MCF 10A (cell line): ENCODE results near the gene LPP. TPM values are rescaled to one million over a fixed set of nuclear protein-coding genes. Genes with fewer than 3 reads are reported as not detected.

ENCODE experiments used
- BruUV-seq: library from RNA; stranded (reverse); fragments of 400-500 nt; replicated peaks from 2 replicates; lab custom pipeline; 2021; lab: Mats Ljungman, UMichigan
- CTCF ChIA-PET: fragments of 300-600 bp; sonication (Branson Sonifier 250); formaldehyde crosslinking; extraction: SDS; loops from one replicate; lab custom pipeline; 2021; ENCODE audit warnings: antibody characterized with exemption, inconsistent platforms; lab: Yijun Ruan, JAX
- POLR2A ChIA-PET: fragments of 300-600, 350-650 bp; sonication (Branson Sonifier 250); formaldehyde crosslinking; extraction: SDS; loops from one replicate; lab custom pipeline; 2020; ENCODE audit warnings: antibody characterized with exemption, inconsistent platforms; lab: Yijun Ruan, JAX
- DNase-seq: peaks from one replicate; pipeline ENCODE4 v3.0.0-alpha.2; 2018; ENCODE audit not compliant: unreplicated experiment
- H3K27ac Mint-ChIP-seq: one replicate; pipeline ENCODE4 v1.8.0; 2022; ENCODE audit warnings: mild to moderate bottlenecking, low read depth, mixed read lengths; ENCODE audit not compliant: unreplicated experiment
- H3K27me3 Mint-ChIP-seq: one replicate; pipeline ENCODE4 v1.8.0; 2022; ENCODE audit warnings: mixed read lengths; ENCODE audit not compliant: insufficient read depth, unreplicated experiment
- H3K36me3 Mint-ChIP-seq: one replicate; pipeline ENCODE4 v1.8.0; 2022; ENCODE audit warnings: mild to moderate bottlenecking, moderate library complexity, mixed read lengths; ENCODE audit not compliant: insufficient read depth, unreplicated experiment
- H3K4me1 Mint-ChIP-seq: one replicate; pipeline ENCODE4 v1.8.0; 2022; ENCODE audit warnings: mixed read lengths; ENCODE audit not compliant: insufficient read depth, unreplicated experiment
- H3K4me3 Mint-ChIP-seq: one replicate; pipeline ENCODE4 v1.8.0; 2022; ENCODE audit warnings: mild to moderate bottlenecking, moderate library complexity, mixed read lengths; ENCODE audit not compliant: unreplicated experiment
- H3K9me3 Mint-ChIP-seq: one replicate; pipeline ENCODE4 v1.8.0; 2022; ENCODE audit warnings: mixed read lengths; ENCODE audit not compliant: unreplicated experiment
- intact Hi-C: fragments of 100-400 bp; cut with micrococcal nuclease; formaldehyde crosslinking; loops from 2 replicates; pipeline ENCODE4 v1.14.1; 2022
- total RNA-seq: library from RNA; stranded (reverse); gene quantifications from 2 replicates; pipeline ENCODE4 v1.2.3, GENCODE V29; 2022
- TF ChIP-seq, protein P1 (sequence below): fragments of 200-600 bp; IDR thresholded peaks from one replicate; pipeline ENCODE4 v1.8.0; 2022; ENCODE audit warnings: antibody characterized with exemption, mild to moderate bottlenecking; ENCODE audit not compliant: unreplicated experiment

Gene LPP
- total RNA-seq, 1 experiment from 2014 or later: 117 TPM

DNA sequence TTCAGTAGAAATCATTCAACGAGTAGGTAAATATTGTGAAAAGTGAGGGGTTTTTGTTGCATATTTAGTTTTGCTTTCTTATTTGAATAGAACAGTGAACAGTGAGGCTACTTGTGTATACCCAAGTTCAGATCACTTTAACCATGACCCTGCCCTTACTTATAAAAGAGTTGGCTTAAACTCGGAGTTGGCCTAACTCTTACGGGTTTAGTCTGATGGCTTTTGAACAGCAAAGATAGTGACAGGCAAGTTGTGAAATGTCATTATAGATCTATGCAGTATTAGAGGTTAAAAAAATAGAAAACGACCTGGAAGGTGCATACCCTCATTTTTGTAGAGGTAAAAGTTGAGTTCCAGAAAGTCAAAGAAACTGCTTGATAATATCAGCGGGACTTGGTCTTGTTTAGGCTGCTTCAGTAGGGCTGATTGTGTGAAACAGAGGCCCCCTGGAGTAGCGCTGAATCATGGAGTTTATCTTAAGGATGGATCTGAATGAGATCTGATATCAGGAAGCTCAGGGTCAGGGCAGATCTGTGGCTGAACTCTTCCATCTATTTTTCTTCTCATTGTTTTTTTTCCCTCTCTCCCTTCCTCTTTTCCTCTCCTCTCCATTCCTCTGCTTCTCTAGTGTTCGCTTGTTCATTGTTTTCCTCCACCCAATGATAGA lies 359.8 kb downstream of the LPP start:
- Mint-ChIP-seq H3K36me3 (peaks cover 6% of the 10 kb centered on the region), H3K27me3 (no peaks in the 10 kb centered on the region), H3K27ac (no peak overlapping the region), H3K9me3 (no peaks in the 10 kb centered on the region), H3K4me3 (no peak overlapping the region), H3K4me1 (peaks cover 12% of the 10 kb centered on the region)
- BruUV-seq: no TSS peak
- CTCF ChIA-PET: interaction anchor here (0.6 to 1.7 kb wide), 3 partner anchors 12 to 770 kb away, joined by 3 to 5 read pairs (median 4); no protein-coding TSS in a partner anchor
- DNase-seq: no peak
- intact Hi-C loops: no loop called here
- POLR2A ChIA-PET: interaction anchor here (0.7 to 1.4 kb wide), 3 partner anchors 20 to 210 kb away, joined by 3 read pairs; no protein-coding TSS in a partner anchor
- TF ChIP-seq, protein P1, sequence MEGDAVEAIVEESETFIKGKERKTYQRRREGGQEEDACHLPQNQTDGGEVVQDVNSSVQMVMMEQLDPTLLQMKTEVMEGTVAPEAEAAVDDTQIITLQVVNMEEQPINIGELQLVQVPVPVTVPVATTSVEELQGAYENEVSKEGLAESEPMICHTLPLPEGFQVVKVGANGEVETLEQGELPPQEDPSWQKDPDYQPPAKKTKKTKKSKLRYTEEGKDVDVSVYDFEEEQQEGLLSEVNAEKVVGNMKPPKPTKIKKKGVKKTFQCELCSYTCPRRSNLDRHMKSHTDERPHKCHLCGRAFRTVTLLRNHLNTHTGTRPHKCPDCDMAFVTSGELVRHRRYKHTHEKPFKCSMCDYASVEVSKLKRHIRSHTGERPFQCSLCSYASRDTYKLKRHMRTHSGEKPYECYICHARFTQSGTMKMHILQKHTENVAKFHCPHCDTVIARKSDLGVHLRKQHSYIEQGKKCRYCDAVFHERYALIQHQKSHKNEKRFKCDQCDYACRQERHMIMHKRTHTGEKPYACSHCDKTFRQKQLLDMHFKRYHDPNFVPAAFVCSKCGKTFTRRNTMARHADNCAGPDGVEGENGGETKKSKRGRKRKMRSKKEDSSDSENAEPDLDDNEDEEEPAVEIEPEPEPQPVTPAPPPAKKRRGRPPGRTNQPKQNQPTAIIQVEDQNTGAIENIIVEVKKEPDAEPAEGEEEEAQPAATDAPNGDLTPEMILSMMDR: no peak

- intact Hi-C loops: no loop called here
- Mint-ChIP-seq H3K27ac (no peak overlapping the region), H3K36me3 (peaks cover 11% of the 10 kb centered on the region), H3K27me3 (no peaks in the 10 kb centered on the region), H3K4me1 (peaks cover 10% of the 10 kb centered on the region), H3K9me3 (no peaks in the 10 kb centered on the region), H3K4me3 (no peak overlapping the region)
- TF ChIP-seq, protein P1: no peak
- DNase-seq: no peak
- ChIA-PET POLR2A (no interaction called here), CTCF (interaction anchor here (0.6 kb wide), 1 partner anchor 349 kb away, joined by 3 read pairs; no protein-coding TSS in a partner anchor)
- no TSS peak for BruUV-seq
Observed at GRCh38 chr3:188516515-188516914, 362.6 kb downstream of the LPP start.

GRCh38 chr3:188518416-188518815 lies 364.5 kb downstream of the LPP start:
- H3K36me3 Mint-ChIP-seq: peaks cover 23% of the 10 kb centered on the region
- POLR2A ChIA-PET: interaction anchor here (0.7 to 1.2 kb wide), 2 partner anchors 15 to 21 kb away, joined by 3 to 4 read pairs; no protein-coding TSS in a partner anchor
- no TSS peak for BruUV-seq

More at GRCh38 chr3:188518416-188518815, 364.5 kb downstream of the LPP start:
- Mint-ChIP-seq H3K9me3 (no peaks in the 10 kb centered on the region), H3K27ac (no peak overlapping the region), H3K4me1 (peaks cover 10% of the 10 kb centered on the region), H3K27me3 (no peaks in the 10 kb centered on the region), H3K4me3 (no peak overlapping the region)
- CTCF ChIA-PET: interaction anchor here (0.6 kb wide), 1 partner anchor 370 kb away, joined by 3 read pairs; no protein-coding TSS in a partner anchor
- intact Hi-C loops: no loop called here
- TF ChIP-seq, protein P1: no peak
- no peak for DNase-seq
